AG20443 (cell line): ENCODE data around the gene NBEA.

ENCODE experiments used
- DNase-seq: peaks from one replicate; pipeline ENCODE4 v3.0.0; 2012; ENCODE audit warnings: low spot score, mixed read lengths

Gene NBEA

DNA sequence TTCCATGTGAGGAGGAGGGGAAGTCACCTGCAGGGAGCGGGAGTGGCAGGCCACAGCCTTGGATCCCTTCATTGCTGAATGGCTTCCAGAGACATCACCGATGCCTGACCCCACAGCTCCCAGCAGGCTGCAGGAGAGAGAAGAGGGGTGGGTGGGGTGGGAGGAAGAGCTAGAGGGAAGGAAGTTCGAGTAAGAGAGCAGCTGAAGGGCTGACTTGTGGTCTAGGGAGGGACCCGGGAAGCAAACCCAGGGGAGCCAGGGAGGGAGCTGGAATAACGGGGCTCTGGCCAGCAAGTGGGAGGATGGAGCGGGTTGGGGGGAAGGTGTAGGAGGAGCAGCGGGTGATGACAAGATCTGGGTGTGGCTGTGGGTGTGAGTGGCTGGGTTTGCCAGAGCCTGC is 764.2 kb downstream of the NBEA start:
- no peak for DNase-seq

DNA sequence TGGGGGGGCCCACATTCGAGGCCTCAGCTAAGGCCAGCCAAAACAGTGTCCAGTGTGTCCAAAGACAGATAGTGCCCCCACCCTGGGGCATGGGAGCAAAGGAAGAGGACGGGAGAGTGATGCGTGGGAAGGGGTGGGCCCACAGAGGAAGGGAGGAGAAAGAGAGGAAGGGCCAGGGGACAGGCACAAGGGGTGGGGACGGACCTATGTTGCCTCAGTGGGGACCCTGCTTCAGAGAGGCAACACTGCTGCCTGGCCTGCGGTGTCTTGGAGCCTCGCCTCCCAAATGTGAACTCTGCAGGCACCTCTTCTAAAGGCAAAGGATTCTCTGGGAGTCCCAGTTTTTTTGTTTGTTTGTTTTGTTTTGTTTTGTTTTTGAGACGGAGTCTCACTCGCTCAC is 764.7 kb downstream of the NBEA start:
- DNase-seq = no peak

DNA sequence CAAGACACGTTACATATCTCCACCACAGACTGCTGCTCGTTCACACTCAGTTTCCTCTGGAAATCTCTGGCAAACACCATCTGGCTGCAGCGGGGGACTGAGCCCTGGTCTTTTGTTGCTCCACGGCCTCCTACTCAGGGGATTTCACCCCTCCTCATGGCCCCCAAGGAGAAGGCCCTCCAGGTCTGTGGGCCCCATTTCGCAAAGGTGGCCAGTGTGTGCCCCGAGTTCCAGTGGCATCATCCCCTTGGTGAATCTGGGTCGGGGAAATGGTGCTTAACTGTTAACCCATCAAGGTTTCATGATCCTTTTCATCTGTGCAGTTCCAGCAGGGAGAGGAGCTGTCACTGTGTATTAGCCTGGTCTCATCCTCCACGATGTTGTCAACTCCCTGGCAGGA is 769.8 kb downstream of the NBEA start:
- DNase-seq = no peak

DNA sequence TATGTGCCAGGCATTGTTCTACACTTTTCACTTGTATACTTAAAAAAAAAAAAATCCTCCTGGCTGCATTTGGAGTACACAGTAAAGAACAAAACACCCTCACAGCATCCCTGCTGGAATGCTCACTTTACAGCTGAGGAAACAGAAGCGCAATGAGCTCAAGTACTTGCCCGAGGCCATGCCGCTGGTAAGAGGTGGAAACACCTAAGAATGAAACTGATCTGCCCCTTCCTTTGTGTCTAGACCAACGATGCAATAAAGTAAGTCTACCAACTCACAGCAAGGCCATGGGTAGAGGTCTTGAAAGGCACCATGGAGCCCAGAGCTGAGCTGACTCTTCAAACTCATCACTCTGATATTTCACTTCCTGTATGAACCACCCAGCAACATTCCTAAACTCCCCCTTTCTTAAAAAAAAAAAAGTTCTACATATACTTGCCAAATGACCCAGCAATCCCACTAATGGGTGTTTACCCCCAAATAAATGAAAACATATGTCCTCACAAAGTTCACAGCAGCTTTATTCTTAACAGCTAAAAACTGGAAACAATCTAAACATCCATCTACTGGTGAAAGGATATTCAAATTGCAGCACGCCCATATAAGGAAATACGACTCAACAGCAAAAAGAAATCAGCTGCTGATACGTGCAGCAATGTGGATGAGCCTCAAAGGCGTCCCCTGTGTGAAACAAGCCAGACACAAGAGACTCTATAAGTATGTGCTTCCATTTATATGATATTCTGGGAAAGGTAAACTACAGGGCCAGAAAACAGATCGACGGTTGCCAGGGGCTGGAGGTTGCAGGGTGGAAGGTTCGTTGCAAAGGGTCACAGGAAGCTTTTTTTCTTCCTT is 771.1 kb downstream of the NBEA start:
- DNase-seq = peak; percentile 45

DNA sequence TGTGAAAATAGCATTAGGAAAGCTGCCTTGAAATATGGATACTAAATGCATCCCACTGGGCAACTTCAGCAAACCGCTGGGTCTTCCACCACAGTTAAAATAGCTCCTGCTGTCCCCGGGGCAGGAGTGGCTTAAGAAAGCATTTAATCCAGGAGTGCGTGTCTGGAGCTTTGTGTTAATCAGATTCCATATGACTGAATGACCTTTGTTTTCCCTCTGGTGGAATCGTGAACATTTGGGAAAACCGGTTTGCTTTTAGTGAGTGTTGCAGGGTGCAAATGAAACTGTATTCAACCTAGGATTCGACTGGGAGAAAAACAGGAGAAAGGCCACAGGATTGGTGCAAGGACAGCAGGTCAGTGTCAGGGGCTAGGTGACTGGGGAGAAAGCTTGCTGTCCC is 772.1 kb downstream of the NBEA start:
- DNase-seq = no peak

DNA sequence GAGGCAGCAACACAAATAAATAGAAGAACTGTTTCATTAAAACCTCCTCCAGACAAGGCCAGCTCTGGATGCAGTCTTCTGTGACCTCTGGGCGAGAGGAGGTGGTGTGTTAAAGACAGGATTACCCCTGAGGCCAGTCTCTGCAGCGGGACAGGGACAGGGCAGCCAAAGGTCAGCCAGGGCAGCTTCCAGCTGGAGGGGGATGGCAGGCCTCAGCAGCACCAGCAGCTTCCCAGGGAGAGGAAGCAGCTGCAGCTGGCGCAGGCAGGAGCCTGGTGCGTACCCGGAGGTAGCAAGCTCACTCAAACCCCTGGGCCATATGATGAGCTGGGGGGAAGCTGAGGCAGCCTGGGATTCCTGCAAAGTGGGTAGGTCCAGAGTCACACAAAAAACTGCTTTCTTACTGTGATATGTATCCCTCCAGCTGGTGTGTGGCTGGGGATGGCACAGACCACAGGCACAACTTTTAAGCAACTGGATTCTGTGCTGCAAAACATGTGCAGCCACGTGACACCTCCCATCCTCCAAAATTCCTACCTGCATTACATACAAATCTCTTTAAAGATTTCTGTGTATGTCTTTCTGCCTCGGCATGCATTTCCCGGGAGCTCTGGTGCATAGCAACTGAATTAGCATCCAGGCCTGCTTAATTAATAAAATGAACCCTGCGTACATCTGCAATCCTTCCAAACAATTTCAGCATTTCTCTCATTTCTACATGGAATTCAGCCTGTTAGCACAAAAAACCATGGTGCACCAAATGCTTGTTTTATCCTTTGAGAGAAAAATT is 772.7 kb downstream of the NBEA start:
- DNase-seq = no peak

DNA sequence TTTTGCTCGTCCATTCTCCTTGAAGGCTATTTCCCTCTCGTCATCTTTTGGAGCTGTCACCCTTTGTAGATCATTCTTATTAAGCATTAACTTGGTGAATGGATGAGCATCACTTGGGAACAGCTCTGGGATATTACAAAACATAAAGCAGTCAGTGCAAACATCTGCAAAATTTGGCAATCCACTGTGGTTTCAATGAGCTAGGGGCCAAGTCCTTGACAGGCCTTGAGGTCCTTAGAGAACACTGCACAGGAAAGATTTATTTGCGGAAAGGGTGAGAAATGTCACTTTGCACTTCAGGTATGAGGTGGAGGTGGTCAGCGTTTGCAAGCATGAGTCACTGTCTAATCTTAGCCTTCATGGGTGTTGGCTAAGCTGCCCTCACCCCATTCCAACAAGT is 774.1 kb downstream of the NBEA start:
- peak; percentile 60 for DNase-seq

DNA sequence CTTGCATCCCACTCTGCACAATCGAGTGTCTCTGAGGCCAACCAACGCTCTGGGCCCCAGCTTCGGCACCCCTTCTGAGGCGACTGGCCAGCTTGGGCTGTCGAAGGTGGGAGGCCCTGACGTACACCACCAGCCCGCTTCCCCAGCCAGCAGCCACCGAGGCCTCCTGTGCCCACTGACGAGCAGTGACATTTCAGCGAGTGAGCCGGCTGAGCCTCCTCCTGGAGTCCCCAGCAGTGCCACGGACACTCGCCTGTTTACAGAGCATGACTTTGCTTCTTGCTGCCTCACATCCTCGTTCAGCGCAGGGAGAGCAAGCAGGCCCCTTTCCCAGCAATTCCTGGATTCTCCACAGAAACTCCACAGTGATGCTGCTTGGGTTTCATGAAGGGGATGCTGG is 774.7 kb downstream of the NBEA start:
- no peak for DNase-seq

DNA sequence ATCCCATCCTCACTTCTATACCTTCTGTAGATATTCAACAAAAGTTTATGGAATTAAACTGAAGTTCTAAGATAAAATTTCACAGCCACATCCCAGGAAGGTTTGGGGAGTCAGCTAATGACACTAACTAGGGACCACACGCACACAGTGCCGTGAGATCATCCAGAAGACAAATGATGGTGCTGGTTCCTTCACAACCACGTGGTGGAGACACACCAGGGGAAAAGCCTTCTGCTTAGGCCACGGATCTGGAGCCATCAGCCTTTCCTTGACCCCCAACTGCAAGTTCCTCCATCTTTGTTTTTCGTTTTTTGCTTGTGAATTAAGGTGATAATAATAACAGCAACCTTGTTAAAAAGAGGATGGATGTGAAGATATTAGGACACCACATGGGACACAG is 776.0 kb downstream of the NBEA start:
- no peak for DNase-seq

DNA sequence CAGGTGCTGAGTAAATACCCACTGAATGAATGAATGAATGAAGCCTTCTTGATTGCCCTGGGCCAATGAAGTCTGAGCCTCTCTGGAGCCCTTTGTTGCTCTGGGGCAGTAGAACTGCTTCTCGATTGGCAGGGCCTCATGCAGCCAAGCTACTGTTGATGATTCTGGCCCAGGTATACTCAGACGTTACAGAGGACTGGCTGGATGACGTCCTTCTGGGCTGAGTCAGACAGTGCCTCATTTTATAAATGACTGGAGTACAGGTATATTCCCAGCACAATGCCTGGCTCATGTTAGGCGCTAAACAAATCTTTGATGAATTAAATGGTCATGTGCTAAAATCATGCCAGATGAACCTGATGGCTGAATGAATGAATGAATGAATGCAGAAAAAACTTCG is 778.2 kb downstream of the NBEA start:
- DNase-seq = no peak

DNA sequence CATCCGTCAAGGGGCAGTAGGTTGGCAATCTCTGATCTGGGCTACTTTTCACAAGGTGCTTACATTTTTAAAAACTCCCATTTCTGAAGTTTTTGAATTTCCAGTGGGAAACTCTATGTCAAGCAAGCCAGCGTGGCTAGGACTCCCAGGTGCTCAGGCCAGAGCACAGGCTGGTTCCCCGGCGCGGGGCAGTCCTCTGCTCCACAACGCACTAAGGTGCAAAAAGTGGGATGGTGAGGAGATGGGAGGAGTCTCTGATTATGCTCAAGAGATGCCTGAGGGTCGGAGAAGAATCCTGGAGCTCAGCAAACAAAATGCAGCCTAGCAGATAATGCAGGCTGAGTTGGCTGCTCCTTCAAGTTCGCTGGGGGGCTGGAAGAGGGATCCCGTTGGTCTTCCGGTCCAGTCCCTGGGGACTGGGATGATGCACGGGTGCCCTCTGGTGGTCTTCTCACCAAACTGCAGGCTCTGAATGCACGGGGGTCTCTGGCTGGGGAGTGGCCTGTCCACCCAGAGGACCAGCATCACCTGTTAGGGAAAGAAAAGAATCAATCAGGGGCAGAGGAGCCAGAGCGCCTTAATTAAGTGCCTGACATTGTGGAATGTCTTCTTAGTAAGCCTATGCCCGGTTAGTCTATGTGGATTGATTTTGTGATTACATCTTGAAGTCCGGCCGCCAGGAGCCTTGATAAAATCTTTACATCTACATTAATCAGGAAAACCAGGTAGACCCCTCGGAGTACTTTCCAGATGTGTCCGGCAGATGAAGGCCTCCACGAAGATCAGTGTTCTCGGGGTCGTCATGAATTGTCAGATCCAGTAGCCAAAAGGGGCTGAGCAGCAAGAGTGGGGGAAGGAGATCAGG is 778.9 kb downstream of the NBEA start:
- DNase-seq = peak; percentile 80
